GM21825 (cell line): ENCODE results near the gene PKP3.
"Not testable (repeated sequence)": the region's sequence is repeated elsewhere in the genome, so short reads cannot be mapped to it uniquely, and the experiment has no call there.

ENCODE experiments used
- ATAC-seq: cut with Tn5 transposase; IDR thresholded peaks from one replicate; pipeline ENCODE4 v1.9.1; 2021; ENCODE audit warnings: mild to moderate bottlenecking, moderate library complexity; ENCODE audit not compliant: unreplicated experiment

PKP3 gene

GRCh38 chr11:408154-409007 lies 14.4 kb downstream of the PKP3 start:
- no peak for ATAC-seq

GRCh38 chr11:409008-409599 lies 15.1 kb downstream of the PKP3 start:
- ATAC-seq, result no peak

- no peak for ATAC-seq
Observed at GRCh38 chr11:409600-410483, 15.8 kb downstream of the PKP3 start.

- ATAC-seq, result not testable (repeated sequence)
Observed at GRCh38 chr11:410711-411110, 16.7 kb downstream of the PKP3 start.

GRCh38 chr11:411520-411919 lies 17.5 kb downstream of the PKP3 start:
- not testable (repeated sequence) for ATAC-seq

- ATAC-seq, result no peak
Observed at GRCh38 chr11:412641-413119, 18.7 kb downstream of the PKP3 start.

- no peak for ATAC-seq
Observed at GRCh38 chr11:413120-414081, 19.4 kb downstream of the PKP3 start.

- no peak for ATAC-seq
Observed at GRCh38 chr11:414318-414857, 20.4 kb downstream of the PKP3 start.

- ATAC-seq, result no peak
Observed at GRCh38 chr11:415640-416041, 21.6 kb downstream of the PKP3 start.

GRCh38 chr11:416051-416756 lies 22.2 kb downstream of the PKP3 start:
- no peak for ATAC-seq

GRCh38 chr11:416757-417621 lies 23.0 kb downstream of the PKP3 start:
- no peak for ATAC-seq

- no peak for ATAC-seq
Observed at GRCh38 chr11:417652-418342, 23.8 kb downstream of the PKP3 start.

- ATAC-seq, result no peak
Observed at GRCh38 chr11:418343-419247, 24.6 kb downstream of the PKP3 start.

- ATAC-seq, result no peak
Observed at GRCh38 chr11:419248-420005, 25.4 kb downstream of the PKP3 start.

- ATAC-seq, result no peak
Observed at GRCh38 chr11:420054-420910, 26.3 kb downstream of the PKP3 start.
